DMS53 treated with DMSO at 0.1 percent for 48 hours (cell line): ENCODE measurements around the gene DOCK4.

Experiments used
- DNase-seq: peaks from one replicate; lab custom pipeline; 2025; ENCODE audit not compliant: unreplicated experiment; lab: John Stamatoyannopoulos, UW

The DOCK4 gene

DNA sequence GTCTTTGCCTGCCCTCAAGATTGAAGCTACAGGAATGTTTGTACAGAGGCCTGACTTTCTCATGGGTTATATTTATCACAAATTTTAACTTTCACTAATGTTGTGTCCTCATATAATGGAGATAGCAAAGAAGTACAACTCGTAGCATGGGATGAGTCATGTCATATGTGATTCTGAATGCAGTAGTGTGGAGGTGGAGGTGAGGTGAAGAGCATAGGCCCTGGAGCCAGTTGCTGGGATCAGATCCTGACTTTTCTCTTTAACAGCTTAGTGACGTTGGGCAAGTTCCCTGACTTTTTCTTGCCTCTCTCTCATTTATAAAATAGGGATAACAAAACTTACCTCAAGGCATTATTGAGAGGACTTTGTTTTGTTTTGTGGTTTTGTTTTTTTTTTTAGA, 511.8 kb downstream of the DOCK4 start:
- DNase-seq: no peak

DNA sequence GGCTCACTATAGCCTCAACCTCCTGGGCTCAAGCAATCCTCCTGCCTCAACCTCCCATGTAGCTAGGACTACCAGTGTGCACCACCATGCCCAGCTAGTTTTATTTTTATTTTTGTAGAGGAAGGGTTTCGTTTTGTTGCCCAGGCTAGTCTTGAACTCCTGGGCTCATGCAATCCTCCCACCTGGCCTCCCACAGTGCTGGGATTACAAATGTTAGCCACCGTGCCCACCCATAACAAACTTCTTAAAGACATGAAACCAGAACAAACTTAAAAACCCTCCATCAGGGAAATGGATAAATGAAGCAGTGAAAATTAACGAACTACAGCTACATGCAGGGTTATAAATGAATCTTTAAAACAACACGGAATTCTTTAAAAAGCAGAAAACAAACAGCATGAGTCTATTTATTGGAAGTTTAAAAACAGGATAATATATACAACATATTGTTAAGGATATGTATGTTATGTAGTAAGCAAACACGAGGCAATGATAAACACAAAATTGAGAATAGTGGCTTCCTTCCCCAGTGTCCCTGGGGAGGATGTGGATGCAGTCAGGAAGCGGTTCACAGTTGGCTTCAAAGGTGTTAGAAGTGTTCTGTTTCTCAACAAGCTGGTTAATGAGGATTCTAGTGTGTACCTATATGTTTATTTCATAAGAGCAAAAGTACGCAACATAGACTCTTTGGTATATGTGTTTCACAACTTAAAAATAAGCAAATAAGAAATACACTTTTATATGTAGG, 515.7 kb downstream of the DOCK4 start:
- DNase-seq: no peak

DNA sequence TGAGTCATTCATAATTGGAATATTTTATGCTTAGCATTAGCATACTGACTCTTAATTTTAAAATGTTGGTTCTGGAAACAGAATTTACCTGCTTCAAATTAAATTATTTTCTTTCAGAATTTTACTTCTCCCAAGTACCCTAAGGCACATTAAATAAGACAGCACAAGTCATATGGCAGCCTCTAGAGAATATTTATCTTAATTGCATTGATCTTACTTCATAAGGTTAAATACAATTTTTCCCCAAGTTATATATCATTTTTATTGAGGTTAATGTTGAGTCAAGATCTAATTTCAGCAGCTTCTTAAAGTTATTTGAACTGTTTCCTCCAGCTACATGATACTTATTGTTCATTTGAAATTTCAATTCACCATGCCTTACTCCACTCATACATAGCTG, 520.9 kb downstream of the DOCK4 start:
- DNase-seq: no peak

DNA sequence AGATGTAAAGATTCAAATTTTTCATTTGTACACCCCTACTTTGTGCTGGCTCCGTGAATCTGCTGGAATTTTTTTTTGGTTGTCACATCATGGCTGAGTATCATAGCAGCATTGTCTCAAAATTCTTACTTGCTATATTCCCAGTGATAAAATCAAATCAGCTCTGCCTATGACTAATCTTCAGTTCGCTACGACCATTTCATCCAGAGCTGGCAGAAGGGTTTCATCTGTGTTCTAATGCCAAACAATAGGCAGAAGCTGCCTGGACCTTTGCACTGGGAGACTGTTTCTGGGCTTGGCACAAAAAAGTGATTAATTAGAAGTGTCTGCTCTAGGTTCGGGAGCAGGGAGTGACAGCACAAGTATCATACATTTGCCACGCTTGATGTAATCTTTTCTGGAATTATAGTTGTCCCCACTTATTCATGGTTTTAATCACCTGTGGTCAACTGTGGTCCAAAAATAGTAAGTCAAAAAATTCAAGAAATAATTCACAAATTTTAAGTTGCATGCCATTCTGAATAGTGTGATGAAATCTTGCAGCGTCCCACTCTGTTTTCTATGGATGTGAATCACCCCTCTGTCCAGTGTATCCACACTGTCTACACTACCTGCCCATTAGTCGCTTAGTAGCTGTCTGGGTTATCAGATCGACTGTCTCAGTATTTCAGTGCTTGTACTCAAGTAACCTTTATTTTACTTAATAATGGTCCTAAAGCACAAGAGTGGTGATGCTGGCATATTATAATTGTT, 523.4 kb downstream of the DOCK4 start:
- DNase-seq: no peak

DNA sequence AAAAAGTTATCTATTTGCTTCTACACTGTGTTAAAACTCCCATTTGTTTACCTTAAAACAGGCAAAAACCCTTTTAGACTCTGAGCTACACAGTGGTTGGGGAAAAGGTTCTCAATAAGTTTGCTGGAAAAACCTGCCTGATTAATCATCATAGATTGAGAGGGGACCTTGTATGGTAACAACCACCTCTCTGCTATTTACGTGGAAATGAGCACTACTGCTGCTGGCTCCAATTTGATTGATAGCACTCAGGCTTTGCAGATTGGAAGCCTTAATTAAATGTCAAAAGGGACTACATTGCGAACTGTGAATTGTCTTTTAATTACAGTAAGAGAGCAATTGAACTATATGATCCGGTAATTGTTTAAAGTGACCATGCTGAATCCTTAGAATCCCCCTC, 525.0 kb downstream of the DOCK4 start:
- no peak for DNase-seq

DNA sequence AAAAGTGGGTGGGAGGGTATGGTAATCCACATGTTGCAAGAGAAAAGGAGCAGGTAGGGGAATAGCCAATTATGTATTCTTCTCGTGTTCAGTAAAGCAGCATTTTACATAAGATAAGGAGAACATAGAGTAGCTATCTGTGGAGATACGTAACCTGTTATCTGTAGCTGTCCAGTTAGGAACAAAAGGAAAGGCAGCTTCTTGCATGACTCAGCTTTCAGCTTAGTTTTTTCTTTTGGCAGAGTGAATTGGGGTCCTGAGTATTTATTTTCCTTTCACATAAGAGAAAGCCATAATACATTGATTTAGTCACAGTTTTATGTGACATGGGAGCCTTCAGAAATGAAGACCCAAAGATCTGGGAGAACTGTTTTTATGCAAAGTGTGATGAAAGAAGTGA, 527.2 kb downstream of the DOCK4 start:
- DNase-seq: no peak

DNA sequence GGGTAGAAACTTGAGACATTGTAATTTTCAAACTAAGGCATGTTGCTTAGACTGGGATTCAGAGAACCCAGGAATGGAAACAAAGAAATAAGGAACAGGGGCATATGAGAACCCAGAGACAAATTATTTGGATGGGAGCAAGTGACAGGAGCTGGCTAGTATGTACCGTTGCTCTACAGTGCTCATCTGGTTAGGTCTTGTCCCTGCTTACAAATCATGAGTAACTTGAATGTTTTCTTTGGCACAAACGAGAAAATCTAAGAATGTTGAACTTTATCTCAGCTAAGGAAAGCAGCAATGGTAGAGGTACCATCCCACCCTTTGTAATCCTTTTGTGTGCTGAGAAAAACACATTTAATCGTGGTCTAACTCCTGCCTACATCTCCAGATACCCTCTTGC, 527.9 kb downstream of the DOCK4 start:
- DNase-seq: no peak

DNA sequence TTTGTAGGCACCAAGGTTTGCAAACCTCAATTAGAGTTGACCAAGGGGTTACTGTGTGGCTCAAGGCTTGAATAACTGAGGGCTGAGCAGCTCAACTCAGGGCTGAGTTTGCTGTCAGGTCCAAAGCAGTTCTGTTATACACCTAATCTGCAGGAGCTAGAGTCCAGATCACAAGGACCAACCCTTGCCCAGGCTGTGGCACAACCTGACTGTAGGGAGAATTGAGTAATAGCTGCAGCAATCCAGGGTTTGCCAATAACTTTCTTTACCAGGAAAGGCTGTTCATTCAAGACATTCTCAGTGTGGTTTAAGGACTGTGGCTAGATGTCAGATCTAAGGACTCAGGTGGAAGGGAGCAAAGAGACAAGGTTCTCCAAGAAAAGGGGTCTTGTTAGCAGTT, 528.4 kb downstream of the DOCK4 start:
- DNase-seq: no peak

DNA sequence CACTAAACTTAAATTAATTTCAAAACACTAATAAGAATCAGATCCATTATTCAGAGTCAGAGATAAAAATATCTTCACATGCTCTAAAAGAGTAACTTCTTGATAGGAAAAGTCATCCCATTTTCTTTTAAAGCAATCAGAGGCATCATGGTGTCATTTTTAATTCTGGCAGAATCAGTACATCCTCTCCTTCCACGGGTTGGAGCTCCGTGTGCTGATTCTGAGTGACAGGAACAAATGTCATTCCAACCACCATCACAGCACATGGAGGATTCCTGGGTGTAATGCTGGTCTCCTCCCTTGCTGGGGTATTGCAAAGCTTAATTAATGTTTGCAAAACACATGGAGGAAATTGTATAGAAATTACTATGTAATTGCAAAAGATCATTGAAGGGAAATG, 529.4 kb downstream of the DOCK4 start:
- no peak for DNase-seq
